GM20000 (cell line): ENCODE data around the gene FBXL17.

Experiments used
- DNase-seq: peaks from one replicate; pipeline ENCODE4 v3.0.0; 2012; ENCODE audit warnings: low spot score
- TF ChIP-seq, protein P1 (sequence below): IDR thresholded peaks from 2 replicates; pipeline ENCODE4 v1.5.1; 2012; ENCODE audit warnings: mild to moderate bottlenecking, control low read depth; ENCODE audit errors: extremely low read depth, missing control alignments

Gene FBXL17

DNA sequence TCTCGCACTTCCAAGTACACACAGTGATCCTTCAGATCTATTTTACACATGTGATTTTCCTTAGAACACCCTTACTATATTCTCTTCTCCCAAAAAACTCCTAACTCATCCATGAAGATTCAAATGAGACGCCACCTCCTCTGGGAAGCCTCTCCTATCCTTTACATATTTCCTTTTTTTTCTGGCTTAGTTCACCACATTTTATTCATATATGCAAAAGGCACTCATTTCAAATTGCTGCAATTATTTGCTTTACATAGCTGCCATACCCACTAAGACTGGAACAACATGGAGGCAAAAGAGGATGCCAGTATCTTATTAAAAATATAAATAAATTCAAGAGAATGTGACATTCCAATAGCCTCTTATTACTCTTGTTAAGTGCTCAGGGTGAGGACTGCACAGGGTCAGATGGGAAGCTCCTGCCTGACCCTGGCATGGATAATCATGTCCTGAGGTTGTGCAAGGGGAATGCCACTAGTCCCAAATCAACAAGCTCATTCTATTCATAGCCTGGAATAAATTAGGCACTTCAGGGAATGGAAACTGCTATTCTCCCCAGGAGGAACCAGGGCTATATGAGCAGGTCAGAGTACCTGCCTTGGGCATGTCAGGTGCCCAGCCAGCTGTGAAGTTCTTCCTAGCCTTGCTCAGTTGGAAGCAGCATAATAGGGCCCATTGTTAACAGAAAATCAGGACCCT, 262.9 kb downstream of the FBXL17 start:
- DNase-seq = no peak
- TF ChIP-seq, protein P1, sequence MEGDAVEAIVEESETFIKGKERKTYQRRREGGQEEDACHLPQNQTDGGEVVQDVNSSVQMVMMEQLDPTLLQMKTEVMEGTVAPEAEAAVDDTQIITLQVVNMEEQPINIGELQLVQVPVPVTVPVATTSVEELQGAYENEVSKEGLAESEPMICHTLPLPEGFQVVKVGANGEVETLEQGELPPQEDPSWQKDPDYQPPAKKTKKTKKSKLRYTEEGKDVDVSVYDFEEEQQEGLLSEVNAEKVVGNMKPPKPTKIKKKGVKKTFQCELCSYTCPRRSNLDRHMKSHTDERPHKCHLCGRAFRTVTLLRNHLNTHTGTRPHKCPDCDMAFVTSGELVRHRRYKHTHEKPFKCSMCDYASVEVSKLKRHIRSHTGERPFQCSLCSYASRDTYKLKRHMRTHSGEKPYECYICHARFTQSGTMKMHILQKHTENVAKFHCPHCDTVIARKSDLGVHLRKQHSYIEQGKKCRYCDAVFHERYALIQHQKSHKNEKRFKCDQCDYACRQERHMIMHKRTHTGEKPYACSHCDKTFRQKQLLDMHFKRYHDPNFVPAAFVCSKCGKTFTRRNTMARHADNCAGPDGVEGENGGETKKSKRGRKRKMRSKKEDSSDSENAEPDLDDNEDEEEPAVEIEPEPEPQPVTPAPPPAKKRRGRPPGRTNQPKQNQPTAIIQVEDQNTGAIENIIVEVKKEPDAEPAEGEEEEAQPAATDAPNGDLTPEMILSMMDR = no peak

DNA sequence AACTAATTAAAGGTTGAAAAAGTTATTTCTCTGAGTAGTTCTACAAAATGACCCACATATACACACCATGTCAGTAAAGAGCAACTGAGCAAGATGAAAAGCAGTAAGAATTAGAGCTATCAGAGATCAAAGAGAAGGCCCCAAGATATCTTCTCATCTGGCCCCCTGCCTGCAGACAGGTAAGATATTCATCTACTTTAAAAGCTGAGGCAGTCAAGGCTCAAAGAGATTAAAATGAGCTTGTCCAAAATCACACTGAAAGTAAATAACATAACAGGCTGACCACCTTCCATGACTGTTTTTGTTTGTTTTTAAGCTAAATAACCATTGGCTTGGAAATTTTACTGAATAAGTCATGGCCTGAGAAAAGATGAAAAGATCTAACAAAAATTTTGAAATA, 266.2 kb downstream of the FBXL17 start:
- DNase-seq = no peak
- TF ChIP-seq, protein P1 = no peak

DNA sequence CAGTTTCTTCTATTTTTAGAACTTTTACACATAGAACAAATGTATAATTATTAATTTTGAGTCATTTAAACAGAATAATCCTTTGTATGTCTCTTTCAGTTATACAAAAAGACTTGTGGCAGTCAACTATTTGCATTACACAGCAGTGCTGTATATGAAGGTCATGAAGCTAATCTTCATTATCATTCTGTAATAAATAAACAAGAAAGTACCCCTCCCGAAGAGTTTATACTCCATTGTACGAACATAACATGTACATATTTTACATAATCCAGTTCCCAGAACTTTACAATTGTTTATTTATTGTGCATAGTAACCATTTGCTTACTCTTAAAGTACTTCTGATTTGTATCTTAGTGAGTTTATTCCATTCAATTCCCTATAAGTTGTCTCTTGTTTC, 267.9 kb downstream of the FBXL17 start:
- TF ChIP-seq, protein P1 = no peak
- DNase-seq = no peak

DNA sequence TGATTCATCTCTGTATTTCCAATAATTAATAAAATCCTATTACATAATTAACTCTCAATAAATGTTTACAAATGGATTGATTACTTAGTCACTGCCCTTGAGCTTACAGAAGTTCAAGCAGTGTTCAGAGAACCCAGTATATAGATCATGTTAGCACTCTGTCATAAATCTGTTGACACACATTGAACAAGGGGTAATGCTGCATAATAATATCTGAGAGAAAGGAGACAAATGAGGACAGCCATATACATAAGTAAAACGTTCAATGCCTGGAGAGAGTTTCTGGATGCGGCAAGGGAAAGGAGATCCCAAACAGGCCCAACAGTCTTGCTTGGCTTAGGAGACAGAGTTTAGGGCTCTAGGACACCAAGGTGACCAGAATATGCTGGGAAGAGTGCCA, 270.2 kb downstream of the FBXL17 start:
- TF ChIP-seq, protein P1 = no peak
- no peak for DNase-seq

DNA sequence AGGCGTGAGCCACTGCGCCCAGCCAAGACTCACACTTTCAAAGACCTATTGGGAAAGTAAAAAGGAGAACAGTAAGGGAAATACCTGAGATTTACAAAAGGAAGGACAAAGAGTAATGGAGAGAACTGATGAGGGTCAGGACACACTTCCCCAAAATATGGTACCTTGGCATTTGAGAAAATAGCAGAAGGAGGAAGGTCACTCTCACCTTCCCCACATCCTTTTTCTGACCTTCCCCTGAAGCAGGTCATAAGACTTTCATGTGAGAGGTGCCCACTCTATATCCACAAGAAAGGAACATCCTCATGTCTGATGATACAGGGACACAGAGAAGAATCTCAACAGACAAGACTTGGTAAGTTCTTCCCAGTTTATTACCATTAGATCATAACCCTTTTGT, 272.8 kb downstream of the FBXL17 start:
- TF ChIP-seq, protein P1 = no peak
- DNase-seq = no peak

DNA sequence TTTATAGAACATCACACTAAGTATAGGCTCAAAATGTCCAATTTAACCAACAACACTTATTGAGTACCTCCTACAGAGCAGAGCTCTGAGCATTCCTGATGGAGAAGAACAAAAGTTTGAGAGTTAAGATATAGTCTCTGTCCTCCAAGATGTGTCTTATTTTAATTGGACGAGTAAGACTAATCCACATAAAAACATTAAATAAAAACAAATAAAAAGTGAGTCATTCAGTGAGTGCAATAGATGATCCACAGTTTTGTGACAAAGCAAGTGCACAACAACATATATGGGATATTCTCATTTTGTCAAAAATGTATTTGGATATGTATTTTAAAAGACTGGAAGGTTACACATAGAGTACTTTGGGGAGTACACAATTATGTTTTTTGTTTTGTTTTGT, 277.4 kb downstream of the FBXL17 start:
- DNase-seq = no peak
- TF ChIP-seq, protein P1 = no peak

DNA sequence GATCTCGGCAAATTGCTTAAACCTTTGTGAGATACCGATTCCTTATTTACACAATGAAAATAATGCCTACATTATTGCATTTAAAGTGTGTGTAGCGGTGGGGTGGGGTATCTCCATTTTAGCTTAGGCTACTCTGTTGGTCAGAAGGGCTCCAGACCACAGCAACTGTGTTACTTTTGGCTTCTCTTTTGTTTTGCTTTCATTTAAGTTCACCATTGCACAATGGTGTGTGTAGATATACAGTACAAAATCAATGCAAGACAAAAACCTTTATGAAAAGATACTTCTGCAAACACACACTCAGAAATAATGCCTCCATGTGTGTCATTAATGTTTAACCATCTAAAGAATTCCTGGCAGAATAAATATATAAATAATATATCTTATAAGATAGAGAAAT, 279.4 kb downstream of the FBXL17 start:
- DNase-seq = no peak
- TF ChIP-seq, protein P1 = no peak
